WTC11 (cell line): ENCODE data around the gene WDR82. TPM values are rescaled to one million over a fixed set of nuclear protein-coding genes. Genes with fewer than 3 reads are reported as not detected.

Source experiments
- ATAC-seq: fragments of 200-7000 bp; cut with Tn5 transposase; 2 replicates; pipeline ENCODE4 v1.10.0; 2021; ENCODE audit warnings: mild to moderate bottlenecking, moderate library complexity
- CTCF ChIA-PET: fragments of 300-600 bp; sonication (Branson Sonifier 250); formaldehyde crosslinking; loops from one replicate; lab custom pipeline; 2021; ENCODE audit warnings: antibody characterized with exemption; lab: Charles Lee
- POLR2A ChIA-PET: fragments of 350-600 bp; sonication (Branson Sonifier 250); formaldehyde crosslinking; loops from one replicate; lab custom pipeline; 2021; ENCODE audit warnings: antibody characterized with exemption; lab: Charles Lee
- DNase-seq: peaks from one replicate; pipeline ENCODE4 v3.0.0; 2021; ENCODE audit warnings: low spot score
- H3K27ac Mint-ChIP-seq: 2 replicates; pipeline ENCODE4 v1.8.0; 2021; ENCODE audit warnings: mixed read lengths
- H3K27me3 Mint-ChIP-seq: 2 replicates; pipeline ENCODE4 v1.8.0; 2021; ENCODE audit warnings: low read depth, mild to moderate bottlenecking, moderate library complexity, mixed read lengths
- H3K36me3 Mint-ChIP-seq: 2 replicates; pipeline ENCODE4 v1.8.0; 2021; ENCODE audit warnings: mixed read lengths
- H3K4me1 Mint-ChIP-seq: 2 replicates; pipeline ENCODE4 v1.8.0; 2022; ENCODE audit warnings: mixed read lengths
- H3K4me3 Mint-ChIP-seq: 2 replicates; pipeline ENCODE4 v1.8.0; 2021; ENCODE audit warnings: mild to moderate bottlenecking, moderate library complexity, mixed read lengths
- H3K9me3 Mint-ChIP-seq: 2 replicates; pipeline ENCODE4 v1.8.0; 2021; ENCODE audit warnings: mixed read lengths
- CREM ChIP-seq: sonication (generic); formaldehyde crosslinking; IDR thresholded peaks from 2 replicates; pipeline ENCODE4 v1.8.1; 2022; ENCODE audit warnings: mild to moderate bottlenecking, missing genetic modification reagents, moderate library complexity
- ETV6 ChIP-seq: sonication (generic); formaldehyde crosslinking; IDR thresholded peaks from 2 replicates; pipeline ENCODE4 v1.8.1; 2022; ENCODE audit warnings: mild to moderate bottlenecking, missing genetic modification reagents
- FOXJ3 ChIP-seq: sonication (generic); formaldehyde crosslinking; IDR thresholded peaks from 2 replicates; pipeline ENCODE4 v1.9.0; 2021; ENCODE audit warnings: missing genetic modification reagents, mild to moderate bottlenecking, borderline replicate concordance
- GTF2I ChIP-seq: fragments of 250-450 bp; sonication (Bioruptor Pico); conservative IDR thresholded peaks from 2 replicates; pipeline ENCODE4 v1.4.0; 2021; ENCODE audit warnings: mild to moderate bottlenecking
- IRF1 ChIP-seq: sonication (generic); formaldehyde crosslinking; IDR thresholded peaks from 2 replicates; pipeline ENCODE4 v1.8.0; 2023; ENCODE audit warnings: missing genetic modification reagents
- KAT7 ChIP-seq: sonication (generic); formaldehyde crosslinking; IDR thresholded peaks from 2 replicates; pipeline ENCODE4 v1.8.1; 2023; ENCODE audit warnings: missing genetic modification reagents, mild to moderate bottlenecking, borderline replicate concordance
- MLX ChIP-seq: sonication (generic); formaldehyde crosslinking; IDR thresholded peaks from 2 replicates; pipeline ENCODE4 v1.8.1; 2023; ENCODE audit warnings: mild to moderate bottlenecking, missing genetic modification reagents, moderate library complexity
- PRRX2 ChIP-seq: fragments of 250-450 bp; sonication (Bioruptor Pico); IDR thresholded peaks from 2 replicates; pipeline ENCODE4 v1.8.0; 2021; ENCODE audit warnings: mild to moderate bottlenecking
- SMAD4 ChIP-seq: sonication (generic); formaldehyde crosslinking; IDR thresholded peaks from 2 replicates; pipeline ENCODE4 v1.8.0; 2022; ENCODE audit warnings: mild to moderate bottlenecking, missing genetic modification reagents
- SP1 ChIP-seq: sonication (generic); formaldehyde crosslinking; conservative IDR thresholded peaks from 2 replicates; pipeline ENCODE4 v1.8.1; 2022; ENCODE audit warnings: missing genetic modification reagents
- STAT6 ChIP-seq: sonication (generic); formaldehyde crosslinking; conservative IDR thresholded peaks from 2 replicates; pipeline ENCODE4 v1.8.1; 2023; ENCODE audit warnings: mild to moderate bottlenecking, low read depth, missing genetic modification reagents, moderate library complexity
- TP53 ChIP-seq: sonication (generic); formaldehyde crosslinking; IDR thresholded peaks from 2 replicates; pipeline ENCODE4 v1.8.1; 2023; ENCODE audit warnings: mild to moderate bottlenecking, missing genetic modification reagents
- ZMAT4 ChIP-seq: fragments of 250-450 bp; sonication (Bioruptor Pico); IDR thresholded peaks from 2 replicates; pipeline ENCODE4 v1.9.0; 2021; ENCODE audit warnings: mild to moderate bottlenecking
- ZNF121 ChIP-seq: sonication (generic); formaldehyde crosslinking; IDR thresholded peaks from 2 replicates; pipeline ENCODE4 v1.8.0; 2023; ENCODE audit warnings: missing genetic modification reagents
- ZNF281 ChIP-seq: sonication (generic); formaldehyde crosslinking; IDR thresholded peaks from 2 replicates; pipeline ENCODE4 v1.8.0; 2023; ENCODE audit warnings: mild to moderate bottlenecking, missing genetic modification reagents
- ZNF396 ChIP-seq: fragments of 250-450 bp; sonication (Bioruptor Pico); IDR thresholded peaks from 2 replicates; pipeline ENCODE4 v1.8.0; 2021; ENCODE audit warnings: mild to moderate bottlenecking, moderate library complexity, borderline replicate concordance
- total RNA-seq: library from RNA; stranded (reverse); gene quantifications from 3 replicates; pipeline ENCODE4 v1.2.3, GENCODE V29; 2021
- TF ChIP-seq, protein P1 (sequence below): fragments of 200-600 bp; IDR thresholded peaks from 2 replicates; pipeline ENCODE4 v1.8.0; 2022; ENCODE audit warnings: antibody characterized with exemption
- TF ChIP-seq, protein P2 (sequence below): sonication (generic); formaldehyde crosslinking; IDR thresholded peaks from 2 replicates; pipeline ENCODE4 v1.8.1; 2022; ENCODE audit warnings: low read depth, mild to moderate bottlenecking, moderate library complexity, missing genetic modification reagents, borderline replicate concordance
- TF ChIP-seq, protein P3 (sequence below): sonication (generic); formaldehyde crosslinking; IDR thresholded peaks from 2 replicates; pipeline ENCODE4 v1.8.0; 2022; ENCODE audit warnings: mild to moderate bottlenecking, missing genetic modification reagents
- TF ChIP-seq, protein P4 (sequence below): sonication (generic); formaldehyde crosslinking; IDR thresholded peaks from 2 replicates; pipeline ENCODE4 v1.8.1; 2023; ENCODE audit warnings: mild to moderate bottlenecking, missing genetic modification reagents, moderate library complexity

The WDR82 gene
- total RNA-seq, 1 experiment from 2014 or later, result 69.7 TPM

DNA sequence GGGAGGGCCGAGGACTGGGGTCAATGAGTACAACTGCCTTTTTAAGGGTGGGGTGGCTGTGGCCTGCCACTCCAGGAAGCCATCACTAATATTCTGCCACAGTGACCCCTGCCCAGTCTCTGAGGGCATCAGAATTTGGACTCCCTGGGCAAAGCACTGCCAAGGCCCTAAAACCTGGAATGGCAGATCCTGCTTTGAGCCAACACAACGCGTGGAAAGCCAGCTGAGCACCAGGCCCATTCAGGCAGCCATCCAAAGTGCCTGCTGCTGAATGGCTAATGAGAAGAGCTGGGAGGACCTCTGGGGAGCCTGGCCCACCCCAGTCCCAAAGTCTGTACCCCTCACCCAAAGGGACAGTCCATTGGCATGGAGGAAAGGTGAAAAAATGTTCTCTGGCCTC lies 44.5 kb downstream of the WDR82 start:
- TF ChIP-seq TP53 (no peak), MLX (CRISPR knock-in tag) (no peak), ZNF396 (CRISPR knock-in tag) (no peak), FOXJ3 (CRISPR knock-in tag) (no peak), ZMAT4 (CRISPR knock-in tag) (no peak), STAT6 (no peak)
- TF ChIP-seq, protein P1, sequence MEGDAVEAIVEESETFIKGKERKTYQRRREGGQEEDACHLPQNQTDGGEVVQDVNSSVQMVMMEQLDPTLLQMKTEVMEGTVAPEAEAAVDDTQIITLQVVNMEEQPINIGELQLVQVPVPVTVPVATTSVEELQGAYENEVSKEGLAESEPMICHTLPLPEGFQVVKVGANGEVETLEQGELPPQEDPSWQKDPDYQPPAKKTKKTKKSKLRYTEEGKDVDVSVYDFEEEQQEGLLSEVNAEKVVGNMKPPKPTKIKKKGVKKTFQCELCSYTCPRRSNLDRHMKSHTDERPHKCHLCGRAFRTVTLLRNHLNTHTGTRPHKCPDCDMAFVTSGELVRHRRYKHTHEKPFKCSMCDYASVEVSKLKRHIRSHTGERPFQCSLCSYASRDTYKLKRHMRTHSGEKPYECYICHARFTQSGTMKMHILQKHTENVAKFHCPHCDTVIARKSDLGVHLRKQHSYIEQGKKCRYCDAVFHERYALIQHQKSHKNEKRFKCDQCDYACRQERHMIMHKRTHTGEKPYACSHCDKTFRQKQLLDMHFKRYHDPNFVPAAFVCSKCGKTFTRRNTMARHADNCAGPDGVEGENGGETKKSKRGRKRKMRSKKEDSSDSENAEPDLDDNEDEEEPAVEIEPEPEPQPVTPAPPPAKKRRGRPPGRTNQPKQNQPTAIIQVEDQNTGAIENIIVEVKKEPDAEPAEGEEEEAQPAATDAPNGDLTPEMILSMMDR, result no peak
- TF ChIP-seq, protein P2, sequence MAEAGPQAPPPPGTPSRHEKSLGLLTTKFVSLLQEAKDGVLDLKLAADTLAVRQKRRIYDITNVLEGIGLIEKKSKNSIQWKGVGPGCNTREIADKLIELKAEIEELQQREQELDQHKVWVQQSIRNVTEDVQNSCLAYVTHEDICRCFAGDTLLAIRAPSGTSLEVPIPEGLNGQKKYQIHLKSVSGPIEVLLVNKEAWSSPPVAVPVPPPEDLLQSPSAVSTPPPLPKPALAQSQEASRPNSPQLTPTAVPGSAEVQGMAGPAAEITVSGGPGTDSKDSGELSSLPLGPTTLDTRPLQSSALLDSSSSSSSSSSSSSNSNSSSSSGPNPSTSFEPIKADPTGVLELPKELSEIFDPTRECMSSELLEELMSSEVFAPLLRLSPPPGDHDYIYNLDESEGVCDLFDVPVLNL, result no peak
- TF ChIP-seq, all 79 proteins: peak for 0
- no peak for ATAC-seq
- no peak overlapping the region for H3K4me3 Mint-ChIP-seq
- H3K36me3 Mint-ChIP-seq, result peaks cover 13% of the 10 kb centered on the region
- POLR2A ChIA-PET, result interaction anchor here (1.0 kb wide), 1 partner anchor 12 kb away, joined by 5 read pairs; the partner anchor contains the start of gene PPM1M
- H3K27me3 Mint-ChIP-seq, result no peaks in the 10 kb centered on the region
- H3K9me3 Mint-ChIP-seq, result no peaks in the 10 kb centered on the region
- no peak for DNase-seq
- peaks cover 26% of the 10 kb centered on the region for H3K4me1 Mint-ChIP-seq
- H3K27ac Mint-ChIP-seq, result no peak overlapping the region
- CTCF ChIA-PET, result interaction anchor here (0.6 to 9.1 kb wide), 10 partner anchors 11 to 220 kb away, joined by 3 to 222 read pairs (median 6); partner anchors contain the start of genes PPM1M, TLR9, TNNC1 and WDR82

GRCh38 chr3:52233108-52233591 lies 45.3 kb downstream of the WDR82 start:
- H3K27me3 Mint-ChIP-seq, result no peaks in the 10 kb centered on the region
- ATAC-seq (no peak), DNase-seq (no peak)
- ChIA-PET CTCF (interaction anchor here (0.6 to 9.1 kb wide), 16 partner anchors 12 to 213 kb away, joined by 3 to 222 read pairs (median 8); partner anchors contain the start of genes POC1A, PPM1M, TLR9 and WDR82), POLR2A (interaction anchor here (1.0 kb wide), 1 partner anchor 45 kb away, joined by 3 read pairs; the partner anchor contains the start of gene WDR82)
- no peak overlapping the region for H3K27ac Mint-ChIP-seq
- no peaks in the 10 kb centered on the region for H3K9me3 Mint-ChIP-seq
- H3K4me3 Mint-ChIP-seq, result no peak overlapping the region
- peaks cover 13% of the 10 kb centered on the region for H3K36me3 Mint-ChIP-seq
- H3K4me1 Mint-ChIP-seq, result peaks cover 21% of the 10 kb centered on the region
- TF ChIP-seq SP1 (CRISPR knock-in tag) (no peak), ZNF121 (no peak), ETV6 (CRISPR knock-in tag) (no peak), CREM (CRISPR knock-in tag) (no peak), PRRX2 (no peak), IRF1 (CRISPR knock-in tag) (no peak), ZNF281 (CRISPR knock-in tag) (no peak), GTF2I (CRISPR knock-in tag) (no peak), KAT7 (CRISPR knock-in tag) (no peak), SMAD4 (CRISPR knock-in tag) (no peak)
- TF ChIP-seq, protein P2, result no peak
- TF ChIP-seq, protein P3, sequence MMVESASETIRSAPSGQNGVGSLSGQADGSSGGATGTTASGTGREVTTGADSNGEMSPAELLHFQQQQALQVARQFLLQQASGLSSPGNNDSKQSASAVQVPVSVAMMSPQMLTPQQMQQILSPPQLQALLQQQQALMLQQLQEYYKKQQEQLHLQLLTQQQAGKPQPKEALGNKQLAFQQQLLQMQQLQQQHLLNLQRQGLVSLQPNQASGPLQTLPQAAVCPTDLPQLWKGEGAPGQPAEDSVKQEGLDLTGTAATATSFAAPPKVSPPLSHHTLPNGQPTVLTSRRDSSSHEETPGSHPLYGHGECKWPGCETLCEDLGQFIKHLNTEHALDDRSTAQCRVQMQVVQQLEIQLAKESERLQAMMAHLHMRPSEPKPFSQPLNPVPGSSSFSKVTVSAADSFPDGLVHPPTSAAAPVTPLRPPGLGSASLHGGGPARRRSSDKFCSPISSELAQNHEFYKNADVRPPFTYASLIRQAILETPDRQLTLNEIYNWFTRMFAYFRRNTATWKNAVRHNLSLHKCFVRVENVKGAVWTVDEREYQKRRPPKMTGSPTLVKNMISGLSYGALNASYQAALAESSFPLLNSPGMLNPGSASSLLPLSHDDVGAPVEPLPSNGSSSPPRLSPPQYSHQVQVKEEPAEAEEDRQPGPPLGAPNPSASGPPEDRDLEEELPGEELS (CRISPR knock-in tag), result no peak
- TF ChIP-seq, protein P4, sequence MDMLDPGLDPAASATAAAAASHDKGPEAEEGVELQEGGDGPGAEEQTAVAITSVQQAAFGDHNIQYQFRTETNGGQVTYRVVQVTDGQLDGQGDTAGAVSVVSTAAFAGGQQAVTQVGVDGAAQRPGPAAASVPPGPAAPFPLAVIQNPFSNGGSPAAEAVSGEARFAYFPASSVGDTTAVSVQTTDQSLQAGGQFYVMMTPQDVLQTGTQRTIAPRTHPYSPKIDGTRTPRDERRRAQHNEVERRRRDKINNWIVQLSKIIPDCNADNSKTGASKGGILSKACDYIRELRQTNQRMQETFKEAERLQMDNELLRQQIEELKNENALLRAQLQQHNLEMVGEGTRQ (CRISPR knock-in tag), result no peak
